NB4 (cell line): Measurements from ENCODE around the gene HAPLN2.

Source experiments
- DNase-seq: peaks from one replicate; pipeline ENCODE4 v3.0.0; 2010; ENCODE audit warnings: low read depth
- H3K4me3 ChIP-seq: one replicate; pipeline ENCODE4 v1.5.1; 2011; ENCODE audit warnings: mild to moderate bottlenecking, low read depth, low read length, moderate library complexity
- MAX ChIP-seq: IDR thresholded peaks from 2 replicates; pipeline ENCODE4 v1.6.1; 2011; ENCODE audit warnings: low read depth, low read length
- MYC ChIP-seq: IDR thresholded peaks from 2 replicates; pipeline ENCODE4 v1.6.1; 2011; ENCODE audit warnings: low read depth, low read length
- POLR2A ChIP-seq: IDR thresholded peaks from 2 replicates; pipeline ENCODE4 v1.6.1; 2011; ENCODE audit warnings: mild to moderate bottlenecking; ENCODE audit not compliant: insufficient read length; ENCODE audit errors: extremely low read depth
- TF ChIP-seq, protein P1 (sequence below): IDR thresholded peaks from one replicate; pipeline ENCODE4 v1.5.1; 2012; ENCODE audit warnings: low read depth, low read length

HAPLN2 gene

DNA sequence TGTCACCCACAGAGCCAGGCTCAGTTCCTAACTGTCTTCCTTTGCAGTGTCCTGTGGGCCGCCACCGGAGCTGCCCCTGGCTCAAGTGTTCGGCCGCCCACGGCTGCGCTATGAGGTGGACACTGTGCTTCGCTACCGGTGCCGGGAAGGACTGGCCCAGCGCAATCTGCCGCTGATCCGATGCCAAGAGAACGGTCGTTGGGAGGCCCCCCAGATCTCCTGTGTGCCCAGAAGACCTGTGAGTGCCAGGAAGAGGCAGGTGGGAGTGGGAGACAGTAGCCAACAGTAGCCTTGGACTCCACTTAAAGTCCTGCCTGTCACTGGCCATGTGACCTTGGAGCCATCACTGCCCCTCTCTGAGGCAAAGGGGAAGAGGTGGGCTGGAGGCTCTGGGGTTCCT is 39.3 kb downstream of the HAPLN2 start:
- H3K4me3 ChIP-seq = no peak overlapping the region
- TF ChIP-seq, protein P1, sequence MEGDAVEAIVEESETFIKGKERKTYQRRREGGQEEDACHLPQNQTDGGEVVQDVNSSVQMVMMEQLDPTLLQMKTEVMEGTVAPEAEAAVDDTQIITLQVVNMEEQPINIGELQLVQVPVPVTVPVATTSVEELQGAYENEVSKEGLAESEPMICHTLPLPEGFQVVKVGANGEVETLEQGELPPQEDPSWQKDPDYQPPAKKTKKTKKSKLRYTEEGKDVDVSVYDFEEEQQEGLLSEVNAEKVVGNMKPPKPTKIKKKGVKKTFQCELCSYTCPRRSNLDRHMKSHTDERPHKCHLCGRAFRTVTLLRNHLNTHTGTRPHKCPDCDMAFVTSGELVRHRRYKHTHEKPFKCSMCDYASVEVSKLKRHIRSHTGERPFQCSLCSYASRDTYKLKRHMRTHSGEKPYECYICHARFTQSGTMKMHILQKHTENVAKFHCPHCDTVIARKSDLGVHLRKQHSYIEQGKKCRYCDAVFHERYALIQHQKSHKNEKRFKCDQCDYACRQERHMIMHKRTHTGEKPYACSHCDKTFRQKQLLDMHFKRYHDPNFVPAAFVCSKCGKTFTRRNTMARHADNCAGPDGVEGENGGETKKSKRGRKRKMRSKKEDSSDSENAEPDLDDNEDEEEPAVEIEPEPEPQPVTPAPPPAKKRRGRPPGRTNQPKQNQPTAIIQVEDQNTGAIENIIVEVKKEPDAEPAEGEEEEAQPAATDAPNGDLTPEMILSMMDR = no peak
- TF ChIP-seq MYC (no peak), MAX (no peak), POLR2A (no peak)
- DNase-seq = no peak

DNA sequence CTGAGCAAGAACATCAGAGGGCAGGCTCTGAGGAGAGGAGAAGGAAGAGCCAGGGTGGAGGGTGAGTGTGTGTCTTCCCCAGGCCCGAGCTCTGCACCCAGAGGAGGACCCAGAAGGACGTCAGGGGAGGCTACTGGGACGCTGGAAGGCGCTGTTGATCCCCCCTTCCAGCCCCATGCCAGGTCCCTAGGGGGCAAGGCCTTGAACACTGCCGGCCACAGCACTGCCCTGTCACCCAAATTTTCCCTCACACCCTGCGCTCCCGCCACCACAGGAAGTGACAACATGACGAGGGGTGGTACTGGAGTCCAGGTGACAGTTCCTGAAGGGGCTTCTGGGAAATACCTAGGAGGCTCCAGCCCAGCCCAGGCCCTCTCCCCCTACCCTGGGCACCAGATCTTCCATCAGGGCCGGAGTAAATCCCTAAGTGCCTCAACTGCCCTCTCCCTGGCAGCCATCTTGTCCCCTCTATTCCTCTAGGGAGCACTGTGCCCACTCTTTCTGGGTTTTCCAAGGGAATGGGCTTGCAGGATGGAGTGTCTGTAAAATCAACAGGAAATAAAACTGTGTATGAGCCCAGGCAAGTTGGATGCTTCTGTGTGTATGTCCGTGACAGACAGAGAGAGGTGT is 39.8 kb downstream of the HAPLN2 start:
- no peak for DNase-seq
- no peak overlapping the region for H3K4me3 ChIP-seq
- no peak for TF ChIP-seq POLR2A

DNA sequence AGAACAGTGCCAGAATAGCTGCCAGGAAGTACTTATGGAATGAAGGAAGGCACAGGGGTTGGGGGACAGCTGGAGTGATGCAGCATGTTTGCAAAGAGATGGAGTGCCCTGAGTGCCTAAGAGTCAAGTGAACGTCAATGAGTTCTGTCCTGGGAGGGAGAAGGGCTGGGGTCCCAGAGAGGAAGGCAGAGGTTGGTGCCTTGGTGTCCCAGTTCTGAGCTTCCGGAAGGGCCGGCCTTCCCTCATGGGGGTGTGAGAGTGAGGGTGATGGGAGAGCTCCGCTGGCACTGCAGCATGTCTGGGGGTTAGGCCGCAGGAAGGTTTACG is 40.4 kb downstream of the HAPLN2 start:
- DNase-seq = no peak
- no peak overlapping the region for H3K4me3 ChIP-seq
- TF ChIP-seq MAX (no peak), MYC (no peak), POLR2A (no peak)
- TF ChIP-seq, protein P1 = no peak

DNA sequence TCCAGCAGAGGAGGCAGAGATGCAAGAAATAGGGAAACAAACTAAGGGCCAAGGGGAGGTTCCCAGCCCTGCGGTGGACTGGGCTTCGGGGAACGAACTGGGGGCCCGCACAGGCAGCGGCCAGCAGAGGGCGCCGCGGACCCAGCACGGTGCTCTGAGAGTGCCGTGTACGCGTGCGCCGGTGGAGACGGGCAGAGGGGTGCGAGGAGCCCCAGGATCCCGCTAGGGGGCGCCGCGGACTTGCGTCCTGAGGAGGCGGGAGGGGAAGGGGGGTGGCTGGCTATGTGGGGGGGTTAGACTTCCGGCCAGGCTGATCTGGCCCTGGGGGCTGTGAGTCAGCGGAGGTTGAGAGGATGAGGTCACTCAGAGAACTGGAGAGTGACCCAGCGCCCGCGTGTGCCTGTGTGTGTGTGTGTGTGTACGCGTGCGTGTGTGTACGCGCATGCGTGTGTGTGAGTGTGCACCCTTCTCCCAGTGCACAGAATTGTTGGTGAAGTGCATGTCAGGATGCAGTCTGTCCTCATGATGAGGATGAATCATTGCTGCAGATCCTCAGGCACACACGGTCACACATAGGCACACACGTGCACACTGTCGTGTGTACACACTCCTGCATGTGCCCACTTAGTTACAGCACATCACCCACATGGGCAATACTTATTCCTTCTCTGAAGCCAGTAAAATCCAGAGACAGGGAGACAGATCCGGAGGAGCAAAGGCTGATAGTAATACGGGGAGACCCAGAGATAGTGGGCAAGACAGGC is 41.0 kb downstream of the HAPLN2 start:
- DNase-seq = peak; percentile 96
- H3K4me3 ChIP-seq = peak overlapping the region; percentile 30
- TF ChIP-seq POLR2A (no peak), MYC (peak; percentile 79), MAX (peak; percentile 85)
- TF ChIP-seq, protein P1 = peak; percentile 86

DNA sequence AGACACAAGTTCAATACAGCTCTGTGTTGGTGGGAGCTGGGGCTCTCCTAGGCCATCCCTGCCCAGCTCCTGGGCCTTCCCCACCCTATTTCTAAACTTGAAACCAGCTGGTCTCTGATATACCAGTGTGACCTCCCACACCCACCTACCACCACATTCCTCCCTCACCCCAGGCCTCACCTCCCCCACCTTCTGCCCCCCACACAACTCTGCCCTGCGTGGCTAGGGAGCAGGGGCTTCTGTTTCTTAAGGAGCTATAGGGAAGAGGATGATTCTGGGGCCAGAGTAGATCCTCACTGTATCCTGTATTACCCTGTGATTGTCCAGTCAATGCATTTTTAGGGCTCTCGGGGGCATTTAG is 41.5 kb downstream of the HAPLN2 start:
- no peak for DNase-seq
- TF ChIP-seq, protein P1 = no peak
- TF ChIP-seq POLR2A = no peak
- no peak for TF ChIP-seq MYC
- no peak for TF ChIP-seq MAX
- peak overlapping the region; percentile 53 for H3K4me3 ChIP-seq

DNA sequence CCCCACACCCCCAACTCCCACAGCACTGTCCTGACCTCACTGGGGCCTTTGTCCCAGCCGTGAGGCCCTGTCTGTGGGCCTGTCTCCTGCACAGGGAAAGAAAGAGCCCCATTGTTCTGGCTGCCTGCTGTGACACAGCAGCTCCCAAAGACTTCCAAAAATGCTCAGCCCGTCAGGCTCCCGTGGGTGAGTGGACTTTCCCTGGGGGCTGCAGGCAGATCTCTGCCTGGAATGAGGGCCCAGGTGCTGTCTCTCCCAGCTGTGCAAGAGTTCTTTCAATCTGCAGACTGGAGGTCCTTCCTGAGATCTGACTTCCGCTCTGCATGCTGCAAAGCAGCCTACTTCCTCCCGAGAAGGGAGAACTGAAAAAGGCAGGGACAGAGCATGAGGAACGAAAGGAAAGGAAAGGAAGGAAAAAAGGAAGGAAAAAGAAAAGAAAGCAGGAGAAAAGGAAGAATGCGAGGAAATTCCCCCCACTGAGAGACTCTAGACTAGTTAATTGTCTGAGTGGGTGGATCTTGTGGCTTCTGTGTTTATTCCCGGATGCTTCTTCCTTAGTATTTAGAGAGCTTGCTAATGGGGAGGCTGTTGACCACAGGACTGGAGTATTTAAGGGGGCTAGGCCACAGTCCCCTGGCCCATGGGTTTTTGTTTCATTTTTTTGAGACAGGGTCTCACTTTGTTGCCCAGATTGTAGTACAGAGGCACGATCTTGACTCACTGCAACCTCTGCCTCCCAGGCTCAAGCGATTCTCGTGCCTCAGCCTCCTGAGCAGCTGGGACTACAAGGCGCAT is 43.0 kb downstream of the HAPLN2 start:
- H3K4me3 ChIP-seq = no peak overlapping the region
- TF ChIP-seq, protein P1 = no peak
- TF ChIP-seq MYC (no peak), MAX (no peak), POLR2A (no peak)
- peak; percentile 30 for DNase-seq
